ENCODE data around the gene UGT8. TPM values are rescaled to one million over a fixed set of nuclear protein-coding genes. Genes with fewer than 3 reads are reported as not detected.

Gene UGT8
- total RNA-seq, 1 experiment from 2014 or later: 3.4 TPM

- no TSS peak for BruUV-seq (replicated peaks)
- intact Hi-C loops (cut with micrococcal nuclease): no loop called here
- Histone ChIP-seq H3K9me3 (ENCODE audit: low read length) (no peaks in the 10 kb centered on the region), H3K9ac (ENCODE audit: low read length) (no peak overlapping the region), H2AFZ (ENCODE audit: low read length) (no peak overlapping the region), H4K20me1 (ENCODE audit: low read length) (no peaks in the 10 kb centered on the region), H3K4me3 (ENCODE audit: low read length) (no peak overlapping the region), H3K4me2 (ENCODE audit: low read length) (no peak overlapping the region), H3K36me3 (ENCODE audit: low read depth, low read length) (no peaks in the 10 kb centered on the region; the same call in 1 of the 2 replicates), H3K27ac (ENCODE audit: low read length) (no peak overlapping the region), H3K79me2 (ENCODE audit: low read length) (no peaks in the 10 kb centered on the region), H3K9me2 (replicated peaks; ENCODE audit: low read length) (no peaks in the 10 kb centered on the region), H3K4me1 (ENCODE audit: insufficient read depth, low read length) (no peaks in the 10 kb centered on the region), H3F3A (ENCODE audit: low read length, unreplicated experiment) (no peaks in the 10 kb centered on the region), H3K27me3 (ENCODE audit: low read length) (no peaks in the 10 kb centered on the region)
- ATAC-seq (no peak), DNase-seq (no peak)
- POLR2A ChIA-PET (ENCODE audit: unreplicated experiment): interaction anchor here (0.5 kb wide), 1 partner anchor 1060 kb away, joined by 8 read pairs; no protein-coding TSS in a partner anchor
- no peak for TF ChIP-seq EZH2phosphoT487 (IDR thresholded peaks at IDR 0.05; ENCODE audit: borderline replicate concordance, low read length)
- no peak for TF ChIP-seq CTCF (conservative IDR thresholded peaks at IDR 0.05; ENCODE audit: low read depth, low read length)
- no peak for TF ChIP-seq EZH2 (IDR thresholded peaks at IDR 0.05; ENCODE audit: low read length, unreplicated experiment)
- CTCF ChIA-PET: no interaction called here
These were observed 56.0 kb downstream of the UGT8 start for GRCh38 chr4:114654592-114654991.

GRCh38 chr4:114658179-114658578 lies 59.6 kb downstream of the UGT8 start:
- no peaks in the 10 kb centered on the region for H3K4me1 ChIP-seq (ENCODE audit: insufficient read depth, low read length)
- no peaks in the 10 kb centered on the region for H4K20me1 ChIP-seq (ENCODE audit: low read length)
- H3F3A ChIP-seq (ENCODE audit: low read length, unreplicated experiment): no peaks in the 10 kb centered on the region
- no peak overlapping the region for H2AFZ ChIP-seq (ENCODE audit: low read length)
- no peak overlapping the region for H3K9ac ChIP-seq (ENCODE audit: low read length)
- H3K27me3 ChIP-seq (ENCODE audit: low read length): no peaks in the 10 kb centered on the region
- H3K27ac ChIP-seq (ENCODE audit: low read length): no peak overlapping the region
- H3K4me3 ChIP-seq (ENCODE audit: low read length): no peak overlapping the region
- no peaks in the 10 kb centered on the region for H3K9me3 ChIP-seq (ENCODE audit: low read length)
- CTCF ChIA-PET: no interaction called here
- POLR2A ChIA-PET (ENCODE audit: unreplicated experiment): no interaction called here
- no peak overlapping the region for H3K4me2 ChIP-seq (ENCODE audit: low read length)
- BruUV-seq (replicated peaks): no TSS peak
- H3K36me3 ChIP-seq (ENCODE audit: low read depth, low read length): no peaks in the 10 kb centered on the region; the same call in 1 of the 2 replicates
- H3K79me2 ChIP-seq (ENCODE audit: low read length): no peaks in the 10 kb centered on the region
- no peak for TF ChIP-seq EZH2 (IDR thresholded peaks at IDR 0.05; ENCODE audit: low read length, unreplicated experiment)
- TF ChIP-seq CTCF (conservative IDR thresholded peaks at IDR 0.05; ENCODE audit: low read depth, low read length): no peak
- TF ChIP-seq EZH2phosphoT487 (IDR thresholded peaks at IDR 0.05; ENCODE audit: borderline replicate concordance, low read length): no peak
- ATAC-seq: no peak
- H3K9me2 ChIP-seq (replicated peaks; ENCODE audit: low read length): no peaks in the 10 kb centered on the region
- intact Hi-C loops (cut with micrococcal nuclease): loop anchor here (2.0 to 5.0 kb wide), 2 partner anchors 37 to 256 kb away; no protein-coding TSS in a partner anchor
- no peak for DNase-seq

- no peak overlapping the region for H3K4me2 ChIP-seq (ENCODE audit: low read length)
- no peak overlapping the region for H2AFZ ChIP-seq (ENCODE audit: low read length)
- BruUV-seq (replicated peaks): no TSS peak
- TF ChIP-seq CTCF (conservative IDR thresholded peaks at IDR 0.05; ENCODE audit: low read depth, low read length) (no peak), EZH2 (IDR thresholded peaks at IDR 0.05; ENCODE audit: low read length, unreplicated experiment) (no peak), EZH2phosphoT487 (IDR thresholded peaks at IDR 0.05; ENCODE audit: borderline replicate concordance, low read length) (no peak)
- ATAC-seq (no peak), DNase-seq (no peak)
- no peaks in the 10 kb centered on the region for H3K9me2 ChIP-seq (replicated peaks; ENCODE audit: low read length)
- POLR2A ChIA-PET (ENCODE audit: unreplicated experiment): no interaction called here
- H3K9me3 ChIP-seq (ENCODE audit: low read length): no peaks in the 10 kb centered on the region
- intact Hi-C loops (cut with micrococcal nuclease): loop anchor here (1.0 to 5.0 kb wide), 6 partner anchors 36 to 272 kb away; no protein-coding TSS in a partner anchor
- no peak overlapping the region for H3K9ac ChIP-seq (ENCODE audit: low read length)
- no peaks in the 10 kb centered on the region for H3F3A ChIP-seq (ENCODE audit: low read length, unreplicated experiment)
- no peaks in the 10 kb centered on the region for H3K4me1 ChIP-seq (ENCODE audit: insufficient read depth, low read length)
- no peaks in the 10 kb centered on the region for H3K27me3 ChIP-seq (ENCODE audit: low read length)
- H3K36me3 ChIP-seq (ENCODE audit: low read depth, low read length): no peaks in the 10 kb centered on the region; the same call in 1 of the 2 replicates
- no peak overlapping the region for H3K27ac ChIP-seq (ENCODE audit: low read length)
- H3K79me2 ChIP-seq (ENCODE audit: low read length): no peaks in the 10 kb centered on the region
- no peak overlapping the region for H3K4me3 ChIP-seq (ENCODE audit: low read length)
- H4K20me1 ChIP-seq (ENCODE audit: low read length): no peaks in the 10 kb centered on the region
- CTCF ChIA-PET: interaction anchor here (0.5 to 1.0 kb wide), 4 partner anchors 36 to 274 kb away, joined by 3 to 6 read pairs (median 4); no protein-coding TSS in a partner anchor
These were observed 60.2 kb downstream of the UGT8 start for GRCh38 chr4:114658776-114659175.
